Smooth muscle cell (in vitro differentiated cells): ENCODE results near the gene WWOX. TPM values are rescaled to one million over a fixed set of nuclear protein-coding genes. Genes with fewer than 3 reads are reported as not detected.

ENCODE experiments used
- DNase-seq: peaks from one replicate; lab custom pipeline; 2025; ENCODE audit not compliant: unreplicated experiment; lab: John Stamatoyannopoulos, UW
- H2AFZ ChIP-seq: fragments of 200-600 bp; sonication (generic); 2 replicates; pipeline ENCODE4 v1.6.0; 2016; ENCODE audit warnings: antibody characterized with exemption, low read depth, mild to moderate bottlenecking
- H3F3A ChIP-seq: fragments of 200-600 bp; sonication (generic); 2 replicates; pipeline ENCODE4 v1.6.0; 2017; ENCODE audit warnings: antibody characterized with exemption, low read depth
- H3K27ac ChIP-seq: fragments of 200-600 bp; sonication (generic); 2 replicates; pipeline ENCODE4 v1.5.1; 2016; ENCODE audit warnings: low read depth, mild to moderate bottlenecking
- H3K27me3 ChIP-seq: fragments of 200-600 bp; sonication (generic); 2 replicates; pipeline ENCODE4 v1.6.1; 2016; ENCODE audit warnings: low read depth, mild to moderate bottlenecking
- H3K36me3 ChIP-seq: fragments of 200-600 bp; sonication (generic); 2 replicates; pipeline ENCODE4 v1.5.1; 2016; ENCODE audit warnings: low read depth
- H3K4me1 ChIP-seq: fragments of 200-600 bp; sonication (generic); 2 replicates; pipeline ENCODE4 v1.5.1; 2016; ENCODE audit warnings: low read depth
- H3K4me2 ChIP-seq: fragments of 200-600 bp; sonication (generic); 2 replicates; pipeline ENCODE4 v1.6.0; 2016; ENCODE audit warnings: mild to moderate bottlenecking
- H3K4me3 ChIP-seq: fragments of 200-600 bp; sonication (generic); 2 replicates; pipeline ENCODE4 v1.5.1; 2016; ENCODE audit warnings: mild to moderate bottlenecking
- H3K79me2 ChIP-seq: fragments of 200-600 bp; sonication (generic); 2 replicates; pipeline ENCODE4 v1.6.0; 2016; ENCODE audit warnings: low read depth, mild to moderate bottlenecking
- H3K9ac ChIP-seq: fragments of 200-600 bp; sonication (generic); 2 replicates; pipeline ENCODE4 v1.6.0; 2016; ENCODE audit warnings: low read depth
- H3K9me3 ChIP-seq: fragments of 200-600 bp; sonication (generic); replicated peaks from 2 replicates; pipeline ENCODE4 v1.5.1; 2016; ENCODE audit warnings: low read depth
- H4K20me1 ChIP-seq: fragments of 200-600 bp; sonication (generic); 2 replicates; pipeline ENCODE4 v1.6.0; 2016; ENCODE audit warnings: low read depth
- WGBS: methylation state at CpG from one replicate; pipeline ENCODE4 v1.1.7; 2016; ENCODE audit warnings: low lambda C conversion rate; 5-methylcytosine and 5-hydroxymethylcytosine counted together
- polyA plus RNA-seq: library from polyadenylated mRNA; unstranded; fragments of >200 nt; fragmentation: Nextera tagmentation; extraction: Ambion mirVana; gene quantifications from 2 replicates; pipeline ENCODE4 v1.2.1, GENCODE V29; 2016
- total RNA-seq: library from RNA; depleted of rRNA; stranded (reverse); fragments of >200 nt; gene quantifications from 2 replicates; pipeline ENCODE4 v1.2.3, GENCODE V29; 2014
- TF ChIP-seq, protein P1 (sequence below): fragments of 200-600 bp; sonication (generic); IDR thresholded peaks from 2 replicates; pipeline ENCODE4 v1.5.1; 2017; ENCODE audit warnings: borderline replicate concordance, mild to moderate bottlenecking, antibody characterized with exemption; ENCODE audit not compliant: insufficient read depth, poor library complexity, severe bottlenecking

WWOX gene
- total and polyA plus RNA-seq, 2 experiments from 2014 or later: 7.5 to 14.0 TPM

DNA sequence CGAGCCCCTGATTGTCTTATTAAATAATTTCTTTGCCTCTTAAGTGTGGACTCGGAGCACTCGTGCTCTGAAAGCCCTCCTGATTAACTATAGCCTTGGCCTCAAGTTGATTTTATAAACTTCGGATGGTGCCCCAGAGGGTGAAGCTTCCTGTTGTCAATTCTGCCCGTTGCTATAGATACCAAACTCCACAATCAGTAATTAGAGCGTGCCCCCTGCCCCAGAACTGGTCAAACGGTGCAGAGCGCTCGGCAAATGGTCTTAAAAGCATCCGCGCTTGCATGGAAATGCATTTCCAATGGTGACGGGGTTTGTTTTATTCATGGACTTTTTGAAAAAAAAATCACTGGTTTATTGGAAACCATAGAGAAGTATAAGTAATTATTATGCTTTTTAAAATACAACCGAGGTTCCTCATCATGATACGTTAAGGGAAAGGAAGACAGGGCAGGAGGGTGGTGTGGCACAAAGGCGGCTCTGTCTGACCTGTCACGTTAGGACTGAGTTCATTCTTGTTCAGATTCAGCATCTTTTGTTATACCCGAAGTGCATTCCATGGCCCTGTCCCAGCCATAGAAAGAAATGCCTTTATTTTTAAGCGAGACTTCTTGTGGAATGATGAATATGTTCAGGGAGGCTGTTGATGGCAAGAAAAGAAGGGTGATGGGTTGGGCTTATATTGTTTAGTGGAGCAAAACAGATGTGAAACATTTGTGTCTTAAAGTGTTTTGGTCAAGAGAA lies 1024.7 kb downstream of the WWOX start:
- WGBS: 92% methylated on average over 18 of the region's 18 CpGs
- DNase-seq: no peak
- Histone ChIP-seq H3K4me1 (no peaks in the 10 kb centered on the region), H2AFZ (no peak overlapping the region), H3K36me3 (no peaks in the 10 kb centered on the region), H3K9ac (no peak overlapping the region), H4K20me1 (no peaks in the 10 kb centered on the region), H3K4me3 (no peak overlapping the region), H3F3A (no peaks in the 10 kb centered on the region), H3K79me2 (no peaks in the 10 kb centered on the region), H3K9me3 (no peaks in the 10 kb centered on the region), H3K27ac (no peak overlapping the region), H3K4me2 (no peak overlapping the region), H3K27me3 (peaks cover 3% of the 10 kb centered on the region)
- TF ChIP-seq, protein P1, sequence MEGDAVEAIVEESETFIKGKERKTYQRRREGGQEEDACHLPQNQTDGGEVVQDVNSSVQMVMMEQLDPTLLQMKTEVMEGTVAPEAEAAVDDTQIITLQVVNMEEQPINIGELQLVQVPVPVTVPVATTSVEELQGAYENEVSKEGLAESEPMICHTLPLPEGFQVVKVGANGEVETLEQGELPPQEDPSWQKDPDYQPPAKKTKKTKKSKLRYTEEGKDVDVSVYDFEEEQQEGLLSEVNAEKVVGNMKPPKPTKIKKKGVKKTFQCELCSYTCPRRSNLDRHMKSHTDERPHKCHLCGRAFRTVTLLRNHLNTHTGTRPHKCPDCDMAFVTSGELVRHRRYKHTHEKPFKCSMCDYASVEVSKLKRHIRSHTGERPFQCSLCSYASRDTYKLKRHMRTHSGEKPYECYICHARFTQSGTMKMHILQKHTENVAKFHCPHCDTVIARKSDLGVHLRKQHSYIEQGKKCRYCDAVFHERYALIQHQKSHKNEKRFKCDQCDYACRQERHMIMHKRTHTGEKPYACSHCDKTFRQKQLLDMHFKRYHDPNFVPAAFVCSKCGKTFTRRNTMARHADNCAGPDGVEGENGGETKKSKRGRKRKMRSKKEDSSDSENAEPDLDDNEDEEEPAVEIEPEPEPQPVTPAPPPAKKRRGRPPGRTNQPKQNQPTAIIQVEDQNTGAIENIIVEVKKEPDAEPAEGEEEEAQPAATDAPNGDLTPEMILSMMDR: no peak

DNA sequence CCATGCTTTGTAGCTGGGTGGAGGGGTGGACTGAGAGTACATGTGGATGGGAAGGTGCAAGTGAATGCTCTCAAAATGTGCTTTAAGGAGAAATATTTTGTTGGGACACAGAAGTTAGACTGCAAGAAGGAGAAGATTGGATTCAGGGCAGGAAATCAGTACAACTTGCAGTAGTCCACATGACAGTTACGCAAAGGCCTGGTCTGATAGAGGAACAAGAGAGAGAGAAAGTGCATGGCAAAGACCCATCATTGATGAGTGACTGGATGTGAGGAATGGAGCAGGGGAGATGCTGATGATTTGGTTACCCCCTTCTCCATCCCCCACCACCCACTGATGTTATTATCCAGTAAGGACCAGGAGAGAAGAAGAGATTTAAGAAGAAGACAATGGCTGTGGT lies 1028.3 kb downstream of the WWOX start:
- H3K79me2 ChIP-seq: no peaks in the 10 kb centered on the region
- no peak overlapping the region for H2AFZ ChIP-seq
- H4K20me1 ChIP-seq: no peaks in the 10 kb centered on the region
- no peaks in the 10 kb centered on the region for H3K4me1 ChIP-seq
- WGBS: 100% methylated on average over 1 of the region's 1 CpG
- H3F3A ChIP-seq: no peaks in the 10 kb centered on the region
- H3K27me3 ChIP-seq: peaks cover 3% of the 10 kb centered on the region
- no peak overlapping the region for H3K27ac ChIP-seq
- TF ChIP-seq, protein P1: no peak
- H3K9me3 ChIP-seq: no peaks in the 10 kb centered on the region
- no peak overlapping the region for H3K9ac ChIP-seq
- H3K4me3 ChIP-seq: no peak overlapping the region
- no peak for DNase-seq
- no peak overlapping the region for H3K4me2 ChIP-seq
- no peaks in the 10 kb centered on the region for H3K36me3 ChIP-seq

DNA sequence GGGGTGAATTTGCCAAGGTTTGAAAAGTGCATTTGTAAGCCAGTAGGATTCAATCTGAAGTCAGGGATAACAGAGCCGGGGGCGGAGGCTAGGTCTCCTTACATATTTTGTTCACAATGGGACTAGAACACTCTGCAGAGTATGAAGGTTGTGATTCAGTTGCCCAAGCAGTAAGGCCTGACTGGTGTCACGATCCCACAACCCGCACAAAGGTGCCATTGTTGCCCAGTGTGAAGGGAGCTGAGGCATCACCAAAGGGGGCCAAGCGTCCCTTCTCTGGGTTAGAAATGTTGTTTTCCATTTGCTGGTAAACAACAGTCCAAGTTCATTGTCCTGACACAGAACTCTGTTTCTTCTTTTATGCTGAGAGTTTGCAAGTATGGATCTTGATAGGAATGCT lies 1029.3 kb downstream of the WWOX start:
- Histone ChIP-seq H3K4me2 (no peak overlapping the region), H3K9me3 (no peaks in the 10 kb centered on the region), H4K20me1 (no peaks in the 10 kb centered on the region), H3K27ac (no peak overlapping the region), H3K9ac (no peak overlapping the region), H3K36me3 (no peaks in the 10 kb centered on the region), H2AFZ (no peak overlapping the region), H3F3A (no peaks in the 10 kb centered on the region), H3K4me1 (no peaks in the 10 kb centered on the region), H3K79me2 (no peaks in the 10 kb centered on the region), H3K4me3 (no peak overlapping the region), H3K27me3 (no peaks in the 10 kb centered on the region)
- 93% methylated on average over 5 of the region's 5 CpGs for WGBS
- TF ChIP-seq, protein P1: no peak
- no peak for DNase-seq

DNA sequence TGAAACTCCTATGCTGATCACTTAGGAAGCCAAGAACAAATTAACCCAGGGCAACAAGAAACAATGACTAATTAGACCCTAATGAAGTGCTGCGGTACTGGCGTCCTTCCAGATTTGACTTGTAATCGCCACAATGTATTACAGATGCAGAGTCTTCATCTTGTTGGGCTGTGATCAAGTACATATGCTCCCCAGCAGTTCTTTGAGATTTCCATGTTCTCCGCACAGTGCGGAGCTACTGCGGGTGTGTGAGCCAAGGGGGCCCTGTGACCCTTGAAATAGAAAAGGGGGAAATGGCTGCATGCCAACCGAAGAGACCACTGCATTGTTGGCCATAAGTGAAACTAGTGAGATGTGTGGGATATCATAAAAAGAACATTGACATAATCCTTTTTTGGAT lies 1031.2 kb downstream of the WWOX start:
- no peaks in the 10 kb centered on the region for H3K4me1 ChIP-seq
- H3K4me2 ChIP-seq: no peak overlapping the region
- no peak overlapping the region for H2AFZ ChIP-seq
- no peaks in the 10 kb centered on the region for H3F3A ChIP-seq
- H3K9ac ChIP-seq: no peak overlapping the region
- no peaks in the 10 kb centered on the region for H4K20me1 ChIP-seq
- no peaks in the 10 kb centered on the region for H3K9me3 ChIP-seq
- DNase-seq: no peak
- no peak overlapping the region for H3K4me3 ChIP-seq
- no peaks in the 10 kb centered on the region for H3K79me2 ChIP-seq
- TF ChIP-seq, protein P1: no peak
- H3K27ac ChIP-seq: no peak overlapping the region
- no peaks in the 10 kb centered on the region for H3K36me3 ChIP-seq
- H3K27me3 ChIP-seq: no peaks in the 10 kb centered on the region
- 97% methylated on average over 7 of the region's 7 CpGs for WGBS
